HCT116 (cell line): ENCODE measurements around the gene TIMM17A. TPM values are rescaled to one million over a fixed set of nuclear protein-coding genes. Genes with fewer than 3 reads are reported as not detected.

Experiments used
- ATAC-seq: fragments of 200-7000 bp; cut with Tn5 transposase; 2 replicates; pipeline ENCODE4 v1.9.1; 2020; ENCODE audit warnings: mild to moderate bottlenecking, moderate library complexity
- BruUV-seq: library from RNA; stranded (reverse); fragments of 400-500 nt; replicated peaks from 2 replicates; lab custom pipeline; 2021; lab: Mats Ljungman, UMichigan
- CTCF ChIA-PET: fragments of 300-600 bp; sonication (Branson Sonifier 250); formaldehyde crosslinking; loops from one replicate; lab custom pipeline; 2021; ENCODE audit warnings: antibody characterized with exemption; lab: Charles Lee
- POLR2A ChIA-PET: fragments of 300-600, 350-600 bp; sonication (Branson Sonifier 250); formaldehyde crosslinking; loops from one replicate; lab custom pipeline; 2021; ENCODE audit warnings: antibody characterized with exemption; lab: Charles Lee
- RAD21 ChIA-PET, 2 experiments: fragments of 300-600 bp; sonication (Branson Sonifier 250); formaldehyde crosslinking; loops; one replicate each; lab custom pipeline; 2023; ENCODE audit warnings: low total read pairs in 2 of 2; ENCODE audit not compliant: uncharacterized antibody in 2 of 2, unreplicated experiment in 2 of 2, low non-redundant PET in 1 of 2; lab: Charles Lee
- DNase-seq: peaks from one replicate; pipeline ENCODE4 v3.0.0-alpha.2; 2010; ENCODE audit warnings: low read depth, low spot score
- H2AFZ ChIP-seq: fragments of 200-600 bp; shearing (Covaris generic), sonication (generic); 2 replicates; pipeline ENCODE4 v1.6.1; 2017; ENCODE audit warnings: low read depth, mixed run types, mixed read lengths, antibody characterized with exemption, low read length; ENCODE audit not compliant: poor library complexity, severe bottlenecking
- H3K27ac ChIP-seq: 2 replicates; pipeline ENCODE4 v1.5.1; 2012; ENCODE audit warnings: low read depth, low read length
- H3K27me3 ChIP-seq: fragments of 200-600 bp; sonication (generic); 2 replicates; pipeline ENCODE4 v1.6.1; 2016; ENCODE audit warnings: mixed run types, low read length, mixed read lengths; ENCODE audit not compliant: insufficient read depth
- H3K36me3 ChIP-seq, 2 experiments: fragments of 200-500 bp in 1 of 2; fragments of 200-600 bp in 1 of 2; sonication (Bioruptor generic) in 1 of 2; sonication (generic) in 1 of 2; 2 replicates each; pipeline versions ENCODE4 v1.5.1 to v1.6.1; 2014 to 2016; ENCODE audit warnings: low read length in 2 of 2, inconsistent platforms in 1 of 2, mixed read lengths in 1 of 2, mixed run types in 1 of 2; ENCODE audit not compliant: insufficient read depth in 2 of 2, control insufficient read depth in 1 of 2
- H3K4me1 ChIP-seq, 2 experiments: fragments of 200-600 bp in 1 of 2; sonication (generic) in 1 of 2; 2 replicates each; pipeline versions ENCODE4 v1.5.1 to v1.6.1; 2012 to 2017; ENCODE audit warnings: low read length in 2 of 2, inconsistent platforms in 1 of 2, mild to moderate bottlenecking in 1 of 2, mixed read lengths in 1 of 2, mixed run types in 1 of 2, moderate library complexity in 1 of 2; ENCODE audit not compliant: insufficient read depth in 2 of 2, control insufficient read depth in 1 of 2
- H3K4me2 ChIP-seq: fragments of 200-600 bp; sonication (generic); 2 replicates; pipeline ENCODE4 v1.6.1; 2017; ENCODE audit warnings: mixed run types, low read length, mixed read lengths
- H3K4me3 ChIP-seq, 2 experiments: fragments of 200-600 bp in 1 of 2; sonication (generic) in 1 of 2; replicated peaks in 1 of 2; 2 replicates each; pipeline ENCODE4 v1.5.1; 2011 to 2016; ENCODE audit warnings: low read length in 2 of 2, control low read depth in 1 of 2, low read depth in 1 of 2, mild to moderate bottlenecking in 1 of 2, mixed read lengths in 1 of 2, mixed run types in 1 of 2
- H3K79me2 ChIP-seq: fragments of 200-600 bp; sonication (generic); 2 replicates; pipeline ENCODE4 v1.6.1; 2017; ENCODE audit warnings: mild to moderate bottlenecking, mixed run types, low read length, moderate library complexity, mixed read lengths; ENCODE audit not compliant: insufficient read depth
- H3K9ac ChIP-seq: fragments of 200-600 bp; sonication (generic); 2 replicates; pipeline ENCODE4 v1.6.1; 2016; ENCODE audit warnings: low read length, mixed read lengths
- H3K9me2 ChIP-seq: fragments of 200-600 bp; sonication (generic), shearing (Covaris generic); 2 replicates; pipeline ENCODE4 v1.6.1; 2017; ENCODE audit warnings: mixed run types, mild to moderate bottlenecking, moderate library complexity; ENCODE audit not compliant: insufficient read depth
- H3K9me3 ChIP-seq, 2 experiments: fragments of 200-500 bp in 1 of 2; fragments of 200-600 bp in 1 of 2; sonication (Bioruptor generic) in 1 of 2; sonication (generic) in 1 of 2; 2 replicates each; pipeline ENCODE4 v1.6.1; 2014 to 2017; ENCODE audit warnings: low read length in 2 of 2, mixed read lengths in 2 of 2, inconsistent platforms in 1 of 2, low read depth in 1 of 2, mild to moderate bottlenecking in 1 of 2, mixed run types in 1 of 2, moderate library complexity in 1 of 2; ENCODE audit not compliant: control insufficient read depth in 1 of 2, insufficient read depth in 1 of 2
- H4K20me1 ChIP-seq: fragments of 200-600 bp; sonication (generic), shearing (Covaris generic); 2 replicates; pipeline ENCODE4 v1.6.1; 2017; ENCODE audit warnings: mixed run types, mild to moderate bottlenecking, moderate library complexity; ENCODE audit not compliant: insufficient read depth
- CEBPB ChIP-seq: IDR thresholded peaks from 2 replicates; pipeline ENCODE4 v1.6.1; 2012; ENCODE audit warnings: low read depth
- EZH2phosphoT487 ChIP-seq: fragments of 200-600 bp; IDR thresholded peaks from 2 replicates; pipeline ENCODE4 v1.6.1; 2018; ENCODE audit warnings: antibody characterized with exemption, borderline replicate concordance
- FOSL1 ChIP-seq: IDR thresholded peaks from 2 replicates; pipeline ENCODE4 v1.6.1; 2012; ENCODE audit warnings: low read depth
- JUND ChIP-seq: IDR thresholded peaks from 2 replicates; pipeline ENCODE4 v1.6.1; 2012
- POLR2AphosphoS5 ChIP-seq: IDR thresholded peaks from 2 replicates; pipeline ENCODE4 v1.6.1; 2011; ENCODE audit warnings: mild to moderate bottlenecking, low read depth, low read length, moderate library complexity
- SIN3A ChIP-seq: IDR thresholded peaks from 2 replicates; pipeline ENCODE4 v1.6.1; 2012; ENCODE audit warnings: low read depth
- SP1 ChIP-seq: IDR thresholded peaks from 2 replicates; pipeline ENCODE4 v1.6.1; 2012; ENCODE audit warnings: low read depth
- SRF ChIP-seq: IDR thresholded peaks from 2 replicates; pipeline ENCODE4 v1.6.1; 2012; ENCODE audit warnings: low read depth
- ZFX ChIP-seq: fragments of 450-650 bp; IDR thresholded peaks from 2 replicates; pipeline ENCODE4 v1.6.1; 2017
- ZNF274 ChIP-seq: fragments of 200-500 bp; sonication (Bioruptor generic); IDR thresholded peaks from 2 replicates; pipeline ENCODE4 v1.6.1; 2014; ENCODE audit warnings: mild to moderate bottlenecking, low read depth, low read length, inconsistent platforms
- intact Hi-C: fragments of 100-400 bp; cut with micrococcal nuclease; formaldehyde crosslinking; loops from 2 replicates; pipeline ENCODE4 v1.10.0; 2022
- total RNA-seq: library from RNA; stranded (reverse); gene quantifications from one replicate; pipeline ENCODE4 v1.2.1, GENCODE V29; 2021; ENCODE audit not compliant: unreplicated experiment
- TF ChIP-seq, protein P1 (sequence below), 3 experiments: fragments of 200-600 bp in 1 of 3; sonication (generic) in 1 of 3; IDR thresholded peaks in 2 of 3; conservative IDR thresholded peaks in 1 of 3; 2 replicates each; pipeline ENCODE4 v1.5.1; 2012 to 2017; ENCODE audit warnings: low read depth in 2 of 3, low read length in 2 of 3, antibody characterized with exemption in 1 of 3, borderline replicate concordance in 1 of 3, control low read depth in 1 of 3, mild to moderate bottlenecking in 1 of 3, mixed read lengths in 1 of 3, mixed run types in 1 of 3, moderate library complexity in 1 of 3; ENCODE audit not compliant: insufficient read depth in 1 of 3

Gene TIMM17A
- total RNA-seq, 1 experiment from 2014 or later: 100 TPM

DNA sequence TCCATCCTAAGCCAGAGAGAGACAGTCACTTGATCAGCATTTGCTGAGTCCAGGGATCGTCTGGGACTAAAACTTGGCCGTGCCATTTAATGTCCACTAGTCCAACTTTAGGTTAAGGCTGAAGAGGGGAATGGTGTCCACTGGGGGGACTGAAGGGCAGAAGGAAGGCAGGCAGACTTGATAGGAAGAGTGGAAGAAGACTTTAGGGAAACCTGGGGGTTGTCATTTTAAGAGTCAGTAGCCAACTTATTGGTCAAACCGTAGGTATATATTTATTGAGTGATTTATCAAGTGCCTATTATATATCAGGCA is 7.7 kb upstream of the TIMM17A start:
- Histone ChIP-seq H3K27me3 (peaks cover 11% of the 10 kb centered on the region), H3K4me2 (no peak overlapping the region), H3K4me1 (peaks cover 0 to 2% of the 10 kb centered on the region in 2 experiments; a peak in 2 of 4 replicates), H4K20me1 (no peaks in the 10 kb centered on the region), H3K36me3 (no peaks in the 10 kb centered on the region), H3K79me2 (no peaks in the 10 kb centered on the region), H3K4me3 (no peak overlapping the region), H2AFZ (no peak overlapping the region), H3K27ac (no peak overlapping the region), H3K9ac (no peak overlapping the region), H3K9me3 (no peaks in the 10 kb centered on the region), H3K9me2 (no peaks in the 10 kb centered on the region)
- POLR2A ChIA-PET: interaction anchor here (1.1 kb wide), 1 partner anchor 63 kb away, joined by 3 read pairs; the partner anchor contains the start of gene ELF3
- ATAC-seq (peak; percentile 40; the same call in 1 of the 2 replicates), DNase-seq (no peak)
- RAD21 ChIA-PET: no interaction called here
- CTCF ChIA-PET: no interaction called here
- no TSS peak for BruUV-seq
- intact Hi-C loops: no loop called here
- TF ChIP-seq SP1 (no peak), ZFX (no peak), JUND (no peak), SIN3A (no peak), EZH2phosphoT487 (no peak), ZNF274 (no peak), FOSL1 (no peak), POLR2AphosphoS5 (no peak), CEBPB (no peak), SRF (no peak)
- TF ChIP-seq, protein P1, sequence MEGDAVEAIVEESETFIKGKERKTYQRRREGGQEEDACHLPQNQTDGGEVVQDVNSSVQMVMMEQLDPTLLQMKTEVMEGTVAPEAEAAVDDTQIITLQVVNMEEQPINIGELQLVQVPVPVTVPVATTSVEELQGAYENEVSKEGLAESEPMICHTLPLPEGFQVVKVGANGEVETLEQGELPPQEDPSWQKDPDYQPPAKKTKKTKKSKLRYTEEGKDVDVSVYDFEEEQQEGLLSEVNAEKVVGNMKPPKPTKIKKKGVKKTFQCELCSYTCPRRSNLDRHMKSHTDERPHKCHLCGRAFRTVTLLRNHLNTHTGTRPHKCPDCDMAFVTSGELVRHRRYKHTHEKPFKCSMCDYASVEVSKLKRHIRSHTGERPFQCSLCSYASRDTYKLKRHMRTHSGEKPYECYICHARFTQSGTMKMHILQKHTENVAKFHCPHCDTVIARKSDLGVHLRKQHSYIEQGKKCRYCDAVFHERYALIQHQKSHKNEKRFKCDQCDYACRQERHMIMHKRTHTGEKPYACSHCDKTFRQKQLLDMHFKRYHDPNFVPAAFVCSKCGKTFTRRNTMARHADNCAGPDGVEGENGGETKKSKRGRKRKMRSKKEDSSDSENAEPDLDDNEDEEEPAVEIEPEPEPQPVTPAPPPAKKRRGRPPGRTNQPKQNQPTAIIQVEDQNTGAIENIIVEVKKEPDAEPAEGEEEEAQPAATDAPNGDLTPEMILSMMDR (IDR thresholded peaks at IDR 0.05 in 2 of 3, conservative IDR thresholded peaks at IDR 0.05 in 1 of 3; ENCODE audit: borderline replicate concordance in 1 of 3, insufficient read depth in 1 of 3, low read depth in 2 of 3, low read length in 2 of 3): no peak
